Gastrocnemius medialis (tissue), 4 donors: Measurements from ENCODE around the gene FCRL1. TPM values are rescaled to one million over a fixed set of nuclear protein-coding genes. Genes with fewer than 3 reads are reported as not detected.

Source experiments
- ATAC-seq, 2 donors: fragments of 150-250 bp; one replicate each; pipeline ENCODE4 v1.9.1; 2016
- DNase-seq, 2 donors: peaks; one replicate each; pipeline ENCODE4 v3.0.0-alpha.2; 2019
- H3K27ac ChIP-seq, 4 donors: fragments of 200-600 bp; sonication (generic); 1 replicate in 1 of 4; 2 replicates in 3 of 4; pipeline ENCODE4 v1.5.1; 2016 to 2018; ENCODE audit warnings: mild to moderate bottlenecking in 2 of 4, moderate library complexity in 1 of 4
- H3K27me3 ChIP-seq, 3 donors: fragments of 200-600 bp; sonication (generic) in 2 of 3; 1 replicate in 1 of 3; 2 replicates in 2 of 3; pipeline versions ENCODE4 v1.5.1 to v1.6.0; 2016 to 2019; ENCODE audit warnings: mild to moderate bottlenecking in 1 of 3, moderate library complexity in 1 of 3
- H3K36me3 ChIP-seq, 2 donors: fragments of 200-600 bp; sonication (generic) in 1 of 2; one replicate each; pipeline ENCODE4 v1.5.1; 2017 to 2018
- H3K4me1 ChIP-seq, 2 donors: fragments of 200-600 bp; sonication (generic) in 1 of 2; one replicate each; pipeline ENCODE4 v1.5.1; 2016 to 2017; ENCODE audit warnings: mild to moderate bottlenecking in 2 of 2
- H3K4me3 ChIP-seq, 4 donors: fragments of 200-600 bp; sonication (generic) in 3 of 4; 1 replicate in 1 of 4; 2 replicates in 3 of 4; pipeline ENCODE4 v1.5.1; 2016 to 2019; ENCODE audit warnings: mild to moderate bottlenecking in 2 of 4
- H3K9me3 ChIP-seq, 3 donors: fragments of 200-600 bp; sonication (generic) in 2 of 3; 1 replicate in 1 of 3; 2 replicates in 2 of 3; pipeline ENCODE4 v1.5.1; 2016 to 2019
- POLR2A ChIP-seq, 2 donors: fragments of 450-650 bp; IDR thresholded peaks; one replicate each; pipeline ENCODE4 v1.6.1; 2017; ENCODE audit warnings: antibody characterized with exemption in 2 of 2, mild to moderate bottlenecking in 2 of 2, moderate library complexity in 2 of 2
- in situ Hi-C, 4 donors: fragments of 200-750 bp; cut with MboI; loops; one replicate each; pipeline versions ENCODE4 v1.15.0 to v1.8.0; 2017; ENCODE audit warnings: low sequenced_read_pairs in 4 of 4
- intact Hi-C: fragments of 100-400 bp; cut with DNase I; formaldehyde crosslinking; loops from one replicate; pipeline ENCODE4 v1.15.1; 2023; ENCODE audit warnings: low total_unique reads
- total RNA-seq, 4 donors: library from RNA; depleted of rRNA; stranded (reverse); fragments of >200 nt; gene quantifications; one replicate each; pipeline versions ENCODE4 v1.1.0 to v1.2.3, GENCODE V29; 2016
- TF ChIP-seq, protein P1 (sequence below), 5 experiments: fragments of 450-650 bp in 3 of 5; fragments of 200-600 bp in 2 of 5; sonication (generic) in 2 of 5; IDR thresholded peaks in 4 of 5; conservative IDR thresholded peaks in 1 of 5; 1 replicate in 4 of 5; 2 replicates in 1 of 5; pipeline ENCODE4 v1.5.1; 2016 to 2019; ENCODE audit warnings: antibody characterized with exemption in 5 of 5, mild to moderate bottlenecking in 3 of 5, moderate library complexity in 3 of 5

Gene FCRL1, protein sequence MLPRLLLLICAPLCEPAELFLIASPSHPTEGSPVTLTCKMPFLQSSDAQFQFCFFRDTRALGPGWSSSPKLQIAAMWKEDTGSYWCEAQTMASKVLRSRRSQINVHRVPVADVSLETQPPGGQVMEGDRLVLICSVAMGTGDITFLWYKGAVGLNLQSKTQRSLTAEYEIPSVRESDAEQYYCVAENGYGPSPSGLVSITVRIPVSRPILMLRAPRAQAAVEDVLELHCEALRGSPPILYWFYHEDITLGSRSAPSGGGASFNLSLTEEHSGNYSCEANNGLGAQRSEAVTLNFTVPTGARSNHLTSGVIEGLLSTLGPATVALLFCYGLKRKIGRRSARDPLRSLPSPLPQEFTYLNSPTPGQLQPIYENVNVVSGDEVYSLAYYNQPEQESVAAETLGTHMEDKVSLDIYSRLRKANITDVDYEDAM
- total RNA-seq: not detected

DNA sequence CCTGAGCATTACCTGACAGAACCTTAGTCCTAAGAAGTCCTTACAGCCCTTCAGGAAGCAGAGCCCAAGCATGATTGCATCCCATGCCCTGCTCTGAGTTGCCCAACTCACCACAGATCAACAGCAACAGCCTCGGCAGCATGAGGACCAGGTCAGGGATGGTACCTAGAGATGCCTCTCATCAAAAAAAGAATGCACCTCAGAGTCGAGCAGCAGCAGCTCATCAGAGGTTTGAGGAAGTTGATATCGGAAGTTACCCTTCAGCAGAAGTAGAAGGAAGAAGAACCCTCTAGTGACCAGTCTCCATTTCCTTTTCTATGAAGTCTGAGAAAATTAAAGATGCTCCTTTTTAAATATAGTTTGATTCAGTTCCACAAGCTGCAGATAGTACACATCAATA lies at the start of gene FCRL1:
Gene FCRL1, minus strand, starts transcription at position 225 of the 400 bp plus-strand sequence. Its CDS starts 83 bp downstream, at position 142.
- no peaks in the 10 kb centered on the region for H3K27me3 ChIP-seq
- no peak for TF ChIP-seq POLR2A (IDR thresholded peaks at IDR 0.05)
- TF ChIP-seq, protein P1, sequence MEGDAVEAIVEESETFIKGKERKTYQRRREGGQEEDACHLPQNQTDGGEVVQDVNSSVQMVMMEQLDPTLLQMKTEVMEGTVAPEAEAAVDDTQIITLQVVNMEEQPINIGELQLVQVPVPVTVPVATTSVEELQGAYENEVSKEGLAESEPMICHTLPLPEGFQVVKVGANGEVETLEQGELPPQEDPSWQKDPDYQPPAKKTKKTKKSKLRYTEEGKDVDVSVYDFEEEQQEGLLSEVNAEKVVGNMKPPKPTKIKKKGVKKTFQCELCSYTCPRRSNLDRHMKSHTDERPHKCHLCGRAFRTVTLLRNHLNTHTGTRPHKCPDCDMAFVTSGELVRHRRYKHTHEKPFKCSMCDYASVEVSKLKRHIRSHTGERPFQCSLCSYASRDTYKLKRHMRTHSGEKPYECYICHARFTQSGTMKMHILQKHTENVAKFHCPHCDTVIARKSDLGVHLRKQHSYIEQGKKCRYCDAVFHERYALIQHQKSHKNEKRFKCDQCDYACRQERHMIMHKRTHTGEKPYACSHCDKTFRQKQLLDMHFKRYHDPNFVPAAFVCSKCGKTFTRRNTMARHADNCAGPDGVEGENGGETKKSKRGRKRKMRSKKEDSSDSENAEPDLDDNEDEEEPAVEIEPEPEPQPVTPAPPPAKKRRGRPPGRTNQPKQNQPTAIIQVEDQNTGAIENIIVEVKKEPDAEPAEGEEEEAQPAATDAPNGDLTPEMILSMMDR (IDR thresholded peaks at IDR 0.05 in 4 of 5, conservative IDR thresholded peaks at IDR 0.05 in 1 of 5): no peak
- H3K9me3 ChIP-seq: no peaks in the 10 kb centered on the region
- DNase-seq (no peak), ATAC-seq (no peak)
- no peaks in the 10 kb centered on the region for H3K4me1 ChIP-seq
- intact Hi-C loops: no loop called here
- H3K36me3 ChIP-seq: no peaks in the 10 kb centered on the region
- in situ Hi-C loops: no loop called here
- H3K4me3 ChIP-seq: no peak within 1 kb of the TSS
- H3K27ac ChIP-seq: no peak within 1 kb of the TSS

DNA sequence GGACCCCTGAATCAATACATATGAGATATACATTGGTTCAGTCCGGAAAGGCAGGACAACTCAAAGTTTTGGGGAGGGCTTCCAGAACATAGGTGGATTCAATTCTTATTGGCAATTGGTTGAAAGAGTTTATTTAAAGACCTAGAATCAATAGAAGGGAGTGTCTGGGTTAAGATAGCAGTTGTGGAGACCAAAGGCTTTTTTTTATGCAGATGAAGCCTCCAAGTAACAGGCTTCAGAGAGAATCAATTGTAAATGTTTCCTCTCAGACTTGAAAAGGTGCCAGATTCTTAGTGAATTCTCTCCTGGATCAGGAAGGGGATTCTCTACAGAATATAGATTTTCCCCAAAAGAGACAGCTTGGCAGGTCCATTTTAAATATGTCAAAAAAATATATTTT lies 48.7 kb upstream of the FCRL1 start:
- no peaks in the 10 kb centered on the region for H3K9me3 ChIP-seq
- no peak for TF ChIP-seq POLR2A (IDR thresholded peaks at IDR 0.05)
- TF ChIP-seq, protein P1 (IDR thresholded peaks at IDR 0.05 in 4 of 5, conservative IDR thresholded peaks at IDR 0.05 in 1 of 5): no peak
- DNase-seq (no peak), ATAC-seq (no peak)
- no peak overlapping the region for H3K27ac ChIP-seq
- H3K4me3 ChIP-seq: no peak overlapping the region
- H3K36me3 ChIP-seq: no peaks in the 10 kb centered on the region
- no peaks in the 10 kb centered on the region for H3K27me3 ChIP-seq
- intact Hi-C loops (no loop called here), in situ Hi-C loops (no loop called here)
- H3K4me1 ChIP-seq: no peaks in the 10 kb centered on the region

DNA sequence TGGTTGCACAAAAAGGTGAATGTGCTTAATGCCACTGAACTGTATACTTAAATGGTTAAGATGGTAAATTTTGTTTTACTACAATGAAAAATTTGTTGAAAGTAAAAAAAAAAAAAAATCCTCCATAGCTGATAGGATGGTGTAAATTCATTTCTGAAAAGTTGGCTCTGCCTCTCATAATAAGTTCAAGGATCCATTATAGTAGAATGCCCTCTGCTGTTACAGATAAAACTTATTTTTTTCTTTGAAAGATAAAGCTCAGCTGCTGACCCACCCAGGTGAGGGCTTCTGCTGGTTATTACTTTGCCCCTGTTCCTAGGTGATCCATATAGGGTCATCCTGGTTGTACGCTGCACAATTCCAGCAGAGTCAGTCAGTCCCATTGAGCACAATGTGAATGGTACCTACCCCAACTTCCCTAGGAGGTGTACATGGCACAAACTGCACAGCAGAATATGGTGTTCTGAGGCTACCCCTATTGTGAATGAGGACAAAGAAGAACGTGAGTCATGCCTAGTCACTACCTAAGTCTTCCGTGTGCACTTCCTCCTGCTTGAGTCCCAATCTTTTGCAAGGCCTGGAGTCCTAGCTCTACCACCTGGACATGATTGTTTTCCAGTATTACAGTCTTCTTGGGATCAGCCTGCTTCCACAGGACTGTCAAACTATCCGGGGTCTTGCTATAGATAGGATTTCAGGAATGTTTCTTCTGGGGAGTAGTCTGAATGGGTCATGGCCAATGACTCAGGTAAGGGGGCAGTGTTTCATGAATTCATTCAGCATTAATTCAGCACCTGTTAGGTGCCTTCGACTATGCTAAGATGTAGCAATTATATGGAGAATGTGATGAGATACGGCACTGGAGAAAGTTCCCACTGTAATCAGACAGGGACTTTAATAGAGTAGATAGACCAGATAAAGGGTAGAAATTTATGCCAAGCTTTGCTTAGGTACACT lies 42.5 kb upstream of the FCRL1 start:
- ATAC-seq (no peak), DNase-seq (no peak)
- Histone ChIP-seq H3K9me3 (no peaks in the 10 kb centered on the region), H3K27ac (no peak overlapping the region), H3K4me1 (no peaks in the 10 kb centered on the region), H3K36me3 (no peaks in the 10 kb centered on the region), H3K27me3 (no peaks in the 10 kb centered on the region), H3K4me3 (no peak overlapping the region)
- TF ChIP-seq, protein P1 (IDR thresholded peaks at IDR 0.05 in 4 of 5, conservative IDR thresholded peaks at IDR 0.05 in 1 of 5): no peak
- TF ChIP-seq POLR2A (IDR thresholded peaks at IDR 0.05): no peak
- in situ Hi-C loops: no loop called here
- intact Hi-C loops: no loop called here

DNA sequence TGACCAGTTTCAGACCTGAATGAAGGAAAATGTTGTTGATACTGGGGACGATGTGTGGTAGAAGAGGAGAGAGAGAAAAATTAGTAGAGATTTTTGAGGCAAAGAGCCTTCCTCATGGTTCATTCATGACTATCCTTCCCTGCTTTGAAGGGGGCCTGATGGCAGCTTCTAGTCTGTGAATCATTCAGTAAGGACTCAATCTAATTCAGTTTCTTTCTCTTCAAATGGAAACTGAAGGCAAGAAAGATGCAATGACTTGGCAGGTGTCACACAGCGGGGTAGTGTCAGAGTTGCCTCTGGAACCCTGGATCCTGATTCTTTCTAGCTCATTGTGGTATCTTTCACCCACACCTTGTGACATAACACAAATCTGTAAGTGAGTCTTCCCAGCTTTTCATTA lies 36.6 kb upstream of the FCRL1 start:
- in situ Hi-C loops: no loop called here
- no peaks in the 10 kb centered on the region for H3K27me3 ChIP-seq
- no peak overlapping the region for H3K4me3 ChIP-seq

More for the DNA sequence above, 36.6 kb upstream of the FCRL1 start:
- H3K9me3 ChIP-seq: no peaks in the 10 kb centered on the region
- H3K4me1 ChIP-seq: no peaks in the 10 kb centered on the region
- intact Hi-C loops: no loop called here
- no peaks in the 10 kb centered on the region for H3K36me3 ChIP-seq
- no peak overlapping the region for H3K27ac ChIP-seq
- no peak for ATAC-seq
- TF ChIP-seq, protein P1 (IDR thresholded peaks at IDR 0.05 in 4 of 5, conservative IDR thresholded peaks at IDR 0.05 in 1 of 5): no peak
- no peak for TF ChIP-seq POLR2A (IDR thresholded peaks at IDR 0.05)
- DNase-seq: no peak
